Stimulated activated CD4-positive, alpha-beta T cell treated with anti-CD3 and anti-CD28 coated beads, Interleukin-2, amount 100 ng/mL, for 48 hours (primary cell): ENCODE measurements around the gene ADGRE3.
"Not testable (repeated sequence)": the region's sequence is repeated elsewhere in the genome, so short reads cannot be mapped to it uniquely, and the experiment has no call there.

ENCODE experiments used
- DNase-seq, 2 donors: peaks; one replicate each; pipeline ENCODE4 v3.0.0-alpha.2; 2020

Gene ADGRE3

GRCh38 chr19:14661372-14661924 is 13.2 kb downstream of the ADGRE3 start:
- no peak for DNase-seq

DNA sequence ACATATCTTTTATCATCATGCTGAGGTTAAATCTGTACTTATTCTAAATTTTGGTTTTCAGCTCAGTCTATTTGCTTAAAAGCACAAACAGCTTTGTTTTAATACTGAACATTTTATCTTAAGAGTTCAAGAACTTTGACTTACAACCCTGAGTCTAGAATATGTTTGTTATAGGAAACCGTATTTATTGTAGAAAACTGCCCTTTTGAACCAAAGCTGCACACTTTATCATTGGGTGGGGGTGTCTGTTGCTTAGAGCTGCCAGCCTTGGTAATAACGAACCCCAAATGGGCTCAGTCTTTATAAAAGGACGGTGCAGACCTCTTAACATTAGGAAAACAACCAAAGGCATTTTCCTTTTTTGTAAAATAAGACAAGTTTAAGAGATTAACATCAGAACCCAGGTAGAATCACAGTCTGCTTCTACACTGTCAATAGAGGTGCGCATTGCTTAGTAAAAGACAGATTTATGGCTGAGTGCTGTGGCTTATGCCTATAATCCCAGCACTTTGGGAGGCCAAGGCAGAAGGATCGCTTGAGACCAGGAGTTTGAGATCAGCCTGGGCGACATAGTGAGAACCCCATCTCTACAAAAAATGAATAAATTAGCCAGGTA is 14.7 kb downstream of the ADGRE3 start:
- no peak for DNase-seq

DNA sequence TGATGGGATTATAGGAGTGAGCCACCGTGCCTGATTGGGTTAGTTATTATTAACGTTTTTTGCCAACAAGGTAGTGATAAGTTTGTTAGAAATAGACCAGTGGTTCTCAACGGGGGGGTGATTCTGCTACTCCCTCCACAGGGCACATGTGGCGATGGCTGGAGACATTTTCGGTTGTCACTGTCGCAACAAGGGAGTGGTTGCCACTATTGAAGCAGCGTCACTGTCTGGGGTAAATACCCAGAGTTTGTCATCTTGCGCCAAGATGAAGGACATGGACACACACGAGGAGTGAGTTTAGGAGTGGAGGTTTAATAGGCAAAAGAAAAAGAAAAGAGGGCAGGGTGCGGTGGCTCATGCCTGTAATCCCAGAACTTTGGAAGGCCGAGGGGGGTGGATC is 18.9 kb downstream of the ADGRE3 start:
- DNase-seq = no peak

DNA sequence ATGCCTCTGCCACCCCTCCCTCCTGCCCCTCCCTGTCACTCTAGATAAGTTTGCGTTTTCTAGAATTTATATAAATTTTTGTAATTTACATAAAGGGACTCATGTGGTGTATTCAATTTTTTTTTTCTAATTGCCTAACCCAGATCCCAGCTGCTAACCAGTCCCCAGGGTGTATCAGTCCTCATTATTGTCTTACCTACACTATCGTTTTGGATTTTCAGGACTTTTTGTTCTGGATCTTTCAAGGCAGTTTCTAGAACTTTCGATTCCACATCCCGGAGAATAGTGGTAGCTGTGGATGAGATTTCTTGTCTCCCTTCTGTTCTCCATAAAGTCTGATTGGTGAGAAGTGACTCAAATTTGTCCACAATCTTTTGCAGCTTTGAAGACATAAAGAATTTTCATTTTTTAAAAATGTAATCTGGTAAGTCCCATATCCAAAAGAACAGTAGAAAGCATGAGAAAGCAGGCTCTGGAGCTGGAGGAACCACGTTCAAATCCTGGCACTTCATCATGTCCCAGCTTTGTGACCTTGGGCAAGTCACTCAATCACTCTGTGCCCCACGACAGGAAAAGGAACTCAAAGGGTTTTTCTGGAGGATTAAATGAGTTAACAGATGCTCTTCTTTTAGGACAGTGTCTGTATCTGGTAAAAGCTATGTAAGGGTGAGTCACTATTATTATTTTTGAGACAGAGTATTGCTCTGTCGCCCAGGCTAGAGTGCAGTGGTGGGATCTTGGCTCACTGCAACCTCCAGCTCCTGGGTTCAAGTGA is 19.7 kb downstream of the ADGRE3 start:
- no peak for DNase-seq

DNA sequence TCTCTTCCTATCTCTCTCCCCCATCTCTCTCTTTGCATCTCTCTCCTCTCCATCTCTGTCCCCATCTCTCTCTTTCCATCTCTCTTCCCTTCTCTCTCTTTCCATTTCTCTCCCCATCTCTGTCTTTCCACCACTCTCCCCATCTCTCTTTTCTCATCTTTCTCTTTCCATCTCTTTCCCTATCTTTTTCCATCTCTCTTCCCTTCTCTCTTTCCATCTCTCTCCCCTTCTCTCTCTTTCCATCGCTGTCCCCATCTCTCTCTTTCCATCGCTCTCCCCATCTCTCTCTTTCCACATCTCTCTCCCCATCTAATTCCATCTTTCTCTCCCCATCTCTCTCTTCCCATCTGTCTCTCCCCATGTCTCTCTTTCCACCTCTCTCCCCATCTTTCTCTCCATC is 24.5 kb downstream of the ADGRE3 start:
- DNase-seq = no peak

GRCh38 chr19:14649020-14649419 is 25.6 kb downstream of the ADGRE3 start:
- no peak for DNase-seq

- DNase-seq = no peak
Observed at GRCh38 chr19:14648506-14648905, 26.1 kb downstream of the ADGRE3 start.

- no peak for DNase-seq
Observed at GRCh38 chr19:14639536-14640277, 34.9 kb downstream of the ADGRE3 start.

DNA sequence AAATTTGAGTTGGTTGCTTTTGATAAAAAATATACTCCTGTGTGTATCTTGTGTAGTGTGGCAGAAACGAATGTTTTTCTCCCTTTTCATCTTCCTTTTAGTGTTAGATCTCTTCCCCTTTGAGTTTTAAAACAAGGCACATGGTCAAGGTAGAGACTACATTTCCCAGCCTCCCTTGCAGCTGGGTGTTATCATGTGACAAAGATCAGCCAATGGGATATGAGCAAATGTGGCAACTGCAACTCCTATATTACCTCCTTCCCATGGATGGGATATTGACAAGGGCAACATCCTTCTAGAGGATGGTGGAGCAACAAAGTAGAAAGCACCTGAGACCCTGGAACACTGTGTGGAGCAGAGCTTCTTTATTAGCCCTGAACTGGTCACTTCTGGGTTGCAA is 42.4 kb downstream of the ADGRE3 start:
- no peak for DNase-seq

DNA sequence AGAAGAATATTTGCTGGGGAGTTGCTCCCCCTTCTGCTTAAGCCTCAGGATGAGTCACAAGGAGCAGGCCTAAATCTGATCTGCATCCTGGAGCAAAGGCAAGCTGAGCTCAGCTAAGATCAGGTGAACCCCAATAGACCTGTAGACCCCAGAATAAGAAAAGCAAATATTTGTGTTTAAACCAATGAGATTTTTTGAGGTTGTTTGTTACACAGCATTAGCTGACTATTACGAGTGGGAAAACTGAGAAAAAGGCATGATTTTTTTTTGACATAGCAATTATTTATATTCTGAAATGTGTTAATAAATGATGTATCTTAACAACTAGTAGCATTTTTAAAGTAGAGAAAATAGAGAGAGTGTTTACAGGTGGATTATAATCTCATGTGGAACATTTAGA is 45.1 kb downstream of the ADGRE3 start:
- no peak for DNase-seq

- DNase-seq = not testable (repeated sequence)
Observed at GRCh38 chr19:14624491-14624890, 50.2 kb downstream of the ADGRE3 start.

DNA sequence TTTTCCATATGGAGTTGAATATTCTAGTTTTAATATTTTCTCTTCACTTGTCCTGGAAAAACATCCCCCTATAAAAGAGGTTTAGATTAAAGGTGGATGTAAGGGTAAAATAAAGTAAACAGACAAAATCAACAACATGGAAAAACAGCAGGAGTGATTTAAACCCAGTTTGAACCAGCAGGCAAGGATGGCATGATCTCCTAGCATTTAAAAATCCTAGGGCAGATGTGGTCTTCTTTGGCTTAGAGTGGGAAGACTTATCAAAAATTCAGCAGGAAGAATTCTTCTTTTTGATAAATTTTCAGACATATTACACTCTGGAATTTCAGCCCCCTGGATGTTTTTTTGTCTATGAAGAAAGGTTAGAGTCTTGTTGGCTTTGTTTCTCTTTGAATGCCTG is 55.2 kb downstream of the ADGRE3 start:
- DNase-seq = no peak

- no peak for DNase-seq
Observed at GRCh38 chr19:14616407-14616806, 58.2 kb downstream of the ADGRE3 start.

DNA sequence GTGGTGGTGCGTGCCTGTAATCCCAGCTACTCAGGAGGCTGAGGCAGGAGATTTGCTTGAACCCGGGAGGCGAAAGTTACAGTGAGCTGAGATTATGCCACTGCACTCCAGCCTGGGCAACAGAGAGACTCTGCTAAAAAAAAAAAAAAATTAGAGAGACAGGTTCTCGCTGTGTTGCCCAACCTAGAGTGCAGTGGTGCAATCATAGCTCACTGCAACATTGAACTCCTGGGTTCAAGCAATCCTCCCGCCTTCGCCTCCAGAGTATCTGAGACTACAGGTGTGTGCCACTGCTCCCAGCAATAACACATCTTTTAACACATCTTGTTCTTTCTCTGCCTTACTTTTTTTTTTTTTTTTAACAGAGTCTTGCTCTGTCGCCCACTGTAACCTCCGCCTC is 59.0 kb downstream of the ADGRE3 start:
- DNase-seq = no peak

- no peak for DNase-seq
Observed at GRCh38 chr19:14614099-14614412, 60.6 kb downstream of the ADGRE3 start.

DNA sequence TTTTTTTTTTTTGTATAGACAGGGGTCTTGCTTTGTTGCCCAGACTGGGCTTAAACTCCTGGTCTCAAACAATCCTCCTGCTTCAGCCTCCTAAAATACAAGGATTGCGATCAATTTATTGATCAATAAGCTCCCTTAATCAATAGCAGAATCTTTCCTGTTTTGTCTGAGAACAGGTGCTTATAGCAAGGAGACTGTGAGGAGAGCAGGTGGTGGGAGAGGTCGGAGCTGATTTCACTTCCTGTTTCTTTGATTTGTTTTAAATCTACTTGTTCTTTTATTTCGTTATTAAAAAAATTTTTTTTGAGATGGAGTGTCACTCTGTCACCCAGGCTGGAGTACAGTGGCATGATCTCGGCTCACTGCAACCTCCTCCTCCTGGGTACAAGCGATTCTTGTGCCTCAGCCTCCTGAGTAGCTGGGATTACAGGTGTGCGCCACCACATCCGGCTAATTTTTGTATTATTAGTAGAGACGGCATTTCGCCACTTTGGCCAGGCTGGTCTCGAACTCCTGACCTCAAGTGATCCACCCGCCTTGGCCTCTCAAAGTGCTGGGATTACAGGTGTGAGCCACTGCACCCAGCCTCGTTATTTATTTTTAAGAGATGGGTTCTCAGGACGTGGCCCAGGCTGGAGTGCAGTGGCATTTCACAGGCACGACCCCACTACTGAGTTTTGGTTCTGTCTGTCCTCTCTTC is 61.1 kb downstream of the ADGRE3 start:
- DNase-seq = not testable (repeated sequence)

GRCh38 chr19:14612657-14613056 is 62.0 kb downstream of the ADGRE3 start:
- DNase-seq = no peak

DNA sequence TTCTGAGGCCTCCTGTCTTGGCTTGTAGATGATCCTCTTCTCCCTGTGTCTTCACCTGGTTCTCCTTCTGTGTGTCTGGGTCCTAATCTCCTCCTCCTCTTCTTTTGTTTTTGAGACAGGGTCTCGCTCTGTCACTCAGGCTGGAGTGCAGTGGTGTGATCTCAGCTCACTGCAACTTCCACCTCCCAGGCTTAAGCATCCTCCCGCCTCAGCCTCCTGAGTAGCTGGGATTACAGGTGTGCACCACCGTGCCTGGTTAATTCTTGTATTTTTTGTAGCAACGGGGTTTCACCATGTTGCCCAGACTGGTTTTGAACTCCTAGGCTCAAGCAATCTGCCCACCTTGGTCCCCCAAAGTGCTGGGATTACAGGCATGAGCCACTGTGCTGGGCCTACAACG is 62.4 kb downstream of the ADGRE3 start:
- not testable (repeated sequence) for DNase-seq

DNA sequence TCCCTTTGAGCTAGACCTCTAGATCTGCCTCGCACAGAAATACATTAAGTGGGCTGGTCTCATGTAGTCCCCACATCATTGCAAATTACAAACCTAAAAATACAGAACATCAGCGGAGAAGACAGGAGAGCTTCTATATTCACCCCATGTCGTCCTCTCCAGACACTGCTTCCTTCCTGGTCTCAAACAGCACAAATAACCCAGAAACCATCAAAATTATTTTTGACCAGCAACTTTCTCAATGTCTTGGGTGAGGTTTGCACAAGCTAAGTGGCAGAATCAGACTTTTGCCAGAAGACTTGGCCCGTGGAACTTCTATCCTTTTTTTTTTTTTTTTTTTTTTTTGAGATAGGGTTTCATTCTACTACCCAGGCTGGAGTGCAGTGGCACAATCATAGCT is 63.6 kb downstream of the ADGRE3 start:
- DNase-seq = no peak

DNA sequence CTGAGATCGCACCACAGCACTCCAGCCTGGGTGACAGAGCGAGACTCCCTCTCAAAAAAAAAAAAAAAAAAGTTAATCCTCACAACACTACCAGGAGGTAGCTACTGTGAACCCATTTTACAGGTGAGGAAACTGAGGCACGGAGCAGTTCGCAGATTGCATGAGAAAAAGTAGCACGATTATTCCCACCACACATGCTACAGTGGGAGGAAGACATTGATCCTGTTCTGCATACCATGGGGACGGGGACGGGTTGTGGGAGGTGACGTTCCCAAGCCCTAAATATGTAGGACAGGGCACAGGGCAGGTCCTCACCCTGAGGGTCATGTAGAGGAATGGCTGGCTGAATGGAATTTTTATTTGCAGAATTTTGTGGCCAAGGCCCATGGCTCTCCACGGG is 68.0 kb downstream of the ADGRE3 start:
- DNase-seq = no peak

GRCh38 chr19:14603990-14604387 is 70.7 kb downstream of the ADGRE3 start:
- no peak for DNase-seq

- DNase-seq = no peak
Observed at GRCh38 chr19:14599548-14600147, 75.0 kb downstream of the ADGRE3 start.

GRCh38 chr19:14595558-14595957 is 79.1 kb downstream of the ADGRE3 start:
- DNase-seq = no peak
